Neural progenitor cell (in vitro differentiated cells): ENCODE data around the gene TLK1.

ENCODE experiments used
- CTCF ChIP-seq: fragments of 200-600 bp; sonication (generic); IDR thresholded peaks from 2 replicates; pipeline ENCODE4 v1.5.1; 2017; ENCODE audit warnings: antibody characterized with exemption, mild to moderate bottlenecking
- EZH2 ChIP-seq: fragments of 200-600 bp; sonication (generic); IDR thresholded peaks from 2 replicates; pipeline ENCODE4 v1.6.1; 2017; ENCODE audit warnings: antibody characterized with exemption, mild to moderate bottlenecking, moderate library complexity

GRCh38 chr2:171139860-171140259 is 20.8 kb downstream of the TLK1 start:
- no peak for TF ChIP-seq CTCF
- no peak for TF ChIP-seq EZH2
